GM03348 (cell line): ENCODE data around the gene STK32B.

Experiments
- DNase-seq: peaks from one replicate; pipeline ENCODE4 v3.0.0; 2012; ENCODE audit warnings: low spot score

Gene STK32B

DNA sequence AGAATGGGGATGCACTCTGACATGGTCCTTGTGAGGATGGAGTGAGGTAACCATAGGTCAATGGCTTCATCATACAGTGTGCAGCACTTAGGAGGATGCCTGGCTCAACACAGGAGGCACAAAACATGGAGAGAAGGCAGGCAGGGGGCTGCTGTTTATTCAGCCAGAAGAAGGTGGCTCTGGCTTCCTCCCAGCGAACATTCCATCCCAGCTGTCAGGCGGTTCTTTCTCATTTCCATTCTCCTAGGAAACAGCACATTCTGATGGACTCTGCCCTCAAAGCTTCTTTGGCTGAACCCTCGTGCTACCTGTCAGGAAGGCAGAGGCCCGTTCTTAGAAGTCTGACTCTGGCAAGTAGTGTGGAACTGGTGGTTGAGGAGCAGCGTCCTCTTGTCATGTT lies 18.6 kb downstream of the STK32B start:
- no peak for DNase-seq

DNA sequence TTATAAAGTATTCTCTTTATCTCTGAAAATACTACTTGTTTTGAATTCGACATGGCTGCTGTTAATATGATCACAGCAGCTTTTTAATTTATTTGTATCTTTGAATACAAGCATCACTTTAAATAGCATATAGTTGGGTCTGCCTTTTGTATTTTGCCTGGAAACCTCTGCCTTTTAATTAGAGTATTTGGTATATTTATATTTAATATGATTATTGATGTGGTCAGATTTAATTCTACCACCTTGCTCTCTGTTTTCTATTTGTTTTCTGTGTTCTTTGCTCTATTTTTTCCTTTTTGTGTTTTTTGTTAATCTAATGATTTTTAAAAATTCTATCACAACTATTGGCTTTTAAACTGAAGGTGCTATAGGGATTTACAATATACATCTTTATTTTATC lies 21.7 kb downstream of the STK32B start:
- DNase-seq = no peak

DNA sequence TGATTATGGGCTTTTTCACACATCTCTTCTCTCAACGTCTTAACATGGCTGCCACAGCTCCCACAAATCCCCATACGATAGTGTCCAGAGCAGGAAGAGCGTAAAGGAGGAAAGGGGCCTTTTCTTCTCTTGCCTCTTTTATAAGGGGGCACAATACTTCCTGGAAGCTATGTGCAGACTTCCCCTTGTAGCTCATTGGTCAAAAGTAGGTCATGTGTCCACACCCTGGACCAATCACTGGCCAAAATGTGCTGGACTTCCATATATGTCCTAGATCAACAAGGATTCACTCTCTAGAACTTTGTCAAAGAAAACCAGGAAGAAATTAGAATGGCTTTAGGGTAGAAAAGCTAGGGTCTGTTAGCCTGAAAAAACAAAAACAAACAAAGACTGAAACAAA lies 26.7 kb downstream of the STK32B start:
- DNase-seq = no peak

DNA sequence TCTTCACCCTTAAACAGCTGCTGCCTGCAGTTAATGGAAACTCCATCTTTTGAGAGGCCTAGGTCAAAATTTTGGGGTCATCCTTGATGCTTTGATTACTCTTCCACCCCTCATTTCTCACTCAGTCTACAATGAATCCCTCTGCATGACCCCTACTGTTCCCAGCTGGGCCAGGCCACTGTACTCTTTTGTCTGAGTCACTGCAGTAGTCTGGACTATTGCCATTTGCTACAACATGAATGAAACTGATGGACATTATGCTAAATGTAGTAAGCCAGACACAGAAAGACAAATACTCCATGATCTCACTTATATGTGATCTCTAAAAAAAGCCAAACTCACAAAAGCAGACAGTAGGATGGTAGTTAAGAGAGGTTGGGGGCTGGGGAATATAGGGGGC lies 28.3 kb downstream of the STK32B start:
- DNase-seq = no peak

DNA sequence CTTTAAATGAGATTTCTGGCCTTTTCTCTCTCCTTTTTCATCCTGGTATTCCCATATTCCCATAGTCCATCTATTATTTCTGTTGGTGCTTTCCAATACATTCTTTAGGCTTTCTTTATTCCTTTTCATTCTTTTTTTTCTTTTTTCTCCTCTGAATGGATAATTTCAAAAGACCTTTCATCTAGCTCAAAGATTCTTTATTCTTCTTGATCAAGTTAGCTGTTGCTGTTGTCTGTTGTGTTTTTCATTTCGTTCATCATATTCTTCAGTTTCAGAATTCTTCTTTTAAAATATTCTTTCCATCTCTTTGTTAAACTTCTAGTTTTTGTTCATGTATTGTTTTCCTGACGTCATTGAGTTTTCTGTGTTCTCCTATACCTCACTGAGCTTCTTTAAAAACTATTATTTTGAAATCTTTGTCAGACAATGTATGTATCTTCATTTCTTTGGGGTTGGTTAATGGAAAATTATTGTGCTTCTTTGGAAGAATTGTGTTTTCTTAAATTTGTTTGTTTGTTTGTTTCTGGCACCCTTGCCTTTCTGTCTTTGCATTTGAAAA lies 30.2 kb downstream of the STK32B start:
- no peak for DNase-seq

DNA sequence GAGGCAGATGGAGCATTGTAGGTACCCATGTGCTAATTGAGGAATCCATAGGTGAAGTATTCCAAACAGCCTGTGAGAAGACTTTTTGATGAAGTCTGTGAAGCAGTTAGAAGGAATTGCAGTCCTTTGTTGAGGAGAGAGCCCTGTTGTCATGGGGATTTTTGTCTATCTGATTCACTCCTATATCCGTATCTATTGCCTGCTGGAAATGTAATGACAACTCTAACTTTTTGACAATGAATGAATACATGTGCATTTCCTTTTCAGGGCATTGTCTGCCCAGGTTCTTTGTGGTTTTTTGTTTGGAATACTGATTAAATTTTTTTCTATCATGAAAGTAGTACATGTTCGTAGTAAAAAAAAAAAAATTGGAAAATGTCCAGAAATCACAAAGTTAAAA lies 31.1 kb downstream of the STK32B start:
- DNase-seq = no peak

DNA sequence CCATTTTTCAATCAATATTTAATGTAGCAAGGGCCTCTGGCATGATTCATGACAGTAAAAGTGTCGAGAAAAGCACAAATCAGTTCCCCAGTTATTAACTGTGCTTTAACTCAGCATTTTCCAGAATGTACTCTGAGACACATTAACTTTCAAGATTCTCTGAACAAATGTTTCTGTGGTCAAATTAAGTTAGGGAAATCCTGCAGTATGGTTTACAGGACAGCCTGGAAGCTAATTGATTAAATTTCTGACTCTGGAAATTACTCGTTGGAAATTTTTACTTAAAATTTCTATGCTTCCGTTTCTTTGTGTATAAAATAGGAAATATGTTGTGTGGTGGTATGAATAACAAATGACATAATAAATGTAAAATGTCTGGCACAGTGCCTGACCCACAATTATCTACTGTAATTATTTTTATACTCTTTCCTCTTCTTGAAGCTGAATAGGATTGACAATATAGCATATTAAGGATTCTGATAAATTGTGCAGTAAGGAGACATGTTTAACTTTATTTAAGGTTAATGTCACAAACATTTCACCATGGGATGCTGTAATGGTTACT lies 33.7 kb downstream of the STK32B start:
- DNase-seq = no peak

DNA sequence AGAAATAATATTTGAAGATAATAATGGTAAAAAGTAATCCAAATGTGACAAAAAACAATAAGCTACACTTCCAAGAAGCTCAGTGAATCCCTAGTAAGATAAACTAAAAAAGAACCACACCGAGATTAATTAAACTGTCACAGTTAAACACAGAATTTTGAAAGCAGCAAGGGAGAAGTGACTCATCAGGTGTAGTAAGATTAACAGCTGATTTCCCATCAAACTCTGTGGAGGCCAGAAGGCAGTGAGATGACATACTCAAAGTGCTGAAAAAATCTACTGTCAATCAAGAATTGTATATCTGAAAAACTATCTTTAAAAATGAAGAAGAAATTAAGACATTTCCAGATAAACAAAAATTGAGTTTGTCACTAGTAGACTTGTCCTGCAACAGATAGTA lies 35.3 kb downstream of the STK32B start:
- DNase-seq = no peak

DNA sequence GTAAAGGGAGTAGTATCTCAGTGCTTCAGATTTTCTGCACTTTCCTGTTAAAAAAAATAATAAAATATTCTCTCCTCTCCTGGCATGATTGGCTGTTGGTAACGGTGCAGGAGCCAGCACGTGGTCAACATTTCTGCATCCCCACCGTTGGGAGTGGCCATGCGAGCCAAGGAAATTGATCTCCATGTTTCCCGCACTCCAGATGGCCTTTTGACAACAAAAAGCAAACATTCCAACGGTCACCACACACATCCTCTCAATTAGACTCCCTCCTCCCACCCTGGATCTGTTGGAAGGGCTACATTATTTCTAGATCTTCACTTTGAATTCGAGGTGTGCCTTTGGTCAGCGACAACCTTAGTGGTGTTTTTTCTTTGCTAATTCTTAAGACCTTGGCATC lies 45.0 kb downstream of the STK32B start:
- DNase-seq = no peak

DNA sequence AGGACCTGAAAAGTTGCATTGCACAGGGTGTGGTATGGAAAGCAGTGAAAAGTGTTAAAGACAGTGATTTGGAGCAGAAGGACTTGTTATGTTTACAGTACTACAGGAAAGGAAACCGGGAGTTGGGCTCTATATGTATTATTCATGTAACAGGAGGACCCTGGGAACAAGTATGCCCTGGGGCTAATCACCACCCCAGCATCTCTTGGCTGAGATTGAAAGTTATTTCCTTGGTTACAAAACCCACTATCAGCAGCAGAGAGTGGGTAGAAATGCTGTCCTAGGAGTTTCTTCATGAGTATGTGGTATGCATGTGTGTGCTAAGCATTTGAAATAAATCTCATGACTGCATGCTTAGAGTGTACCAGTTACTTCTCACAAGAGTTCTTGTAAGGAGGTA lies 46.9 kb downstream of the STK32B start:
- no peak for DNase-seq

DNA sequence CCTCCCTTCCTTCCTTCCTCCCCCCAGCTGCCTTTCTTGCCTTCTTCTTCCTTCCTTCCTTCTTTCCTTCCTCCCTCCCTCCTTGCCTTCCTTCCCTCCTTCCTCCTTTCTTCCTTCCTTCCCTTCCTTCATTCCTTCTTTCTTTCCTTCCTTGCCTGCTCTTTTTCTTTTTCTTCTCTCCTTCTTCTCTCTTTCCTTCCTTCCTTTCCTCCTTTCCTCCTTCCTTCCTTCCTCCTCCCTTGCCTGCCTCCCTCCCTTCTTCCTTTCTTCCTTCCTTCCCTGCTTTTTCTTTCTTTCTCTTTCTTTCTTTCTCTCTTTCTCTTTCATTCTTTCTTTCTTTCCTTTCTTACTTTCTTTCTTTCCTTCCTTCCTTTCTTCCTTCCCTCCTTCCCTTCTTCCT lies 49.1 kb downstream of the STK32B start:
- no peak for DNase-seq

DNA sequence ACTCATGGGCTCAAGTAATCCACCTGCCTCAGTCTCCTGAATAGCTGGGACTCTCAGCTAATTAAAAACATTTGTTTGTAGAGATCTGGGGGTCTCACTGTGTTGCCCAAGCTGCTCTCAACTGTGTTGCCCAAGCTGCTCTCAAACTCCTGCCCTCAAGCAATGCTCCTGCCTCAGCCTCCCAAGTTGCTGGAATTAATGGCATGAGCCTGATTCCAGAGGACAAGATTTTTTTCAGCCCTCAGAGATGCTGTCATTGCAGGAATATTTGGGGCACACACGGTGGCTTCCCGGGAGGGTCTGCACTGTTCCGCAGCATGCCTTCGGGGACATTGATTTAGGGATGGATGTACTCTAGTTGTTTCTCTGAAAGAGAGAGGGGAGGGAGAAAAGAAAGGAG lies 49.7 kb downstream of the STK32B start:
- no peak for DNase-seq

DNA sequence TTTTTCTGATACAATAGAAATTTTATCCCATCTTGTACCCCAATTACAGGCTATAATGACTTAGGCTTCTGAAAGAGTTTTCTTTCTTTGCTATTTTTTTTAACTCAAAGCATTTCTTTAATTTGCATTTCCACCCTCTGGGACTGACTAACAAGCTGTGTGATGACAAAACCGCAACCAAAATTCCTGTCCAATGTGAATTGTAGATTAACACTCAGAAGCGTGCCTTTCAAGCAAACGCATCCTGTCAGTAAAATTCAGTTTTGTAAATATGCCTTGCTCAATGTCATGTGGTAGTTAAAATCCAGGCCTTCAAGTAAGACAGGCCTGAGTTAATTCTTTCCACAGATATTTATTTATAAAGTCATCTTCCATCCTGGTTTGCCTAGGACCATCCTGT lies 50.3 kb downstream of the STK32B start:
- no peak for DNase-seq

DNA sequence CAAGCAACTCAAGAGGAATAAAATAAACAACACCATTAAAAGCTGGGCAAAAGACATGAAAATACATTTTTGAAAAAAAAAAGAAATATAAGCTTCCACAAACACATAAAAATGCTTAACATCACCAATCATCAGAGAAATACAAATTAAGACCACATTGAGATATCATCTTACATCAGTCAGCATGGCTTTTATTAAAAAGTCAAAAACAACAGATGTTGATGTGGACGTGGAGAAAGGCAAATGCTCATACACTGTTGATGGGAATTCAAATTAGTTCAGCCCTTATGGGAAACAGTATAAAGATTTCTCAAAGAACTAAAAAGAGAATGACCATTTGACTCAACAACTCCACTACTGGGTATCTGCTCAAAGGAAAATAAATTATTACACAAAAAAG lies 59.6 kb downstream of the STK32B start:
- DNase-seq = no peak

DNA sequence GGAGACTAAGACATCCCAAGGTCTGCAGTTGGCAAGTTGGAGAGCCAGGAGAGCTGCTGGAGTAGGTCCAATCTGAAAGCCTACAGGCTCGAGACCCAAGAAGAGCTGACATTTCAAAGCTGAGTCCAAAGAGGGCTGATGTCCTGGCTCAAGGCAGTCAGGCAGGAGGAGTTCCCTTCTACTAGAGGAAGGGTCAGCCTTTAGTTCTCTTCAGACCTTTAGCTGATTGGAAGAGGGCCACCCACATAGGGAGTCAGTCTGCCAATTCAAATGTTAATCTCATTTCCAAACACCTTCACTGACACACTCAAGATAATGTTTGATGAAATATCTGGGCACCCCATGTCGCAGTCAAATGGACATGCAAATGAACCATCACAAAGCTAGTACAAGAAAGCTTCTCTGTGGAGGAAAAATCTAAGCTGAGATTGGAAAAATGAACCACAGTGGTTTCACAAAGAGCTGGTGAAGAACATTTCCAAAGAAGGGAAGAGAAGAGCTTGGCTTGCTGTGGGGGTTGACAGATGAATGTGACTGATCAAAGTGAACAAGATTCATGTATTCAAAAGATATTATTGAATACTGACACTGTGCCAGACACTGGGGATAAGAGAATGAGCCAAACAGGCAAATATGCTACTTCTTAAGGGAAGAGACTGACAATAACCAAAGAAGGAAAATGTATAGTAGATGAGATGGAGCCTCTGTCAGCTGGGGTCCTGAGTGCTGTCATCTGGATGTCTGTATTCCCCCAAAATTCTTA lies 61.2 kb downstream of the STK32B start:
- DNase-seq = no peak

DNA sequence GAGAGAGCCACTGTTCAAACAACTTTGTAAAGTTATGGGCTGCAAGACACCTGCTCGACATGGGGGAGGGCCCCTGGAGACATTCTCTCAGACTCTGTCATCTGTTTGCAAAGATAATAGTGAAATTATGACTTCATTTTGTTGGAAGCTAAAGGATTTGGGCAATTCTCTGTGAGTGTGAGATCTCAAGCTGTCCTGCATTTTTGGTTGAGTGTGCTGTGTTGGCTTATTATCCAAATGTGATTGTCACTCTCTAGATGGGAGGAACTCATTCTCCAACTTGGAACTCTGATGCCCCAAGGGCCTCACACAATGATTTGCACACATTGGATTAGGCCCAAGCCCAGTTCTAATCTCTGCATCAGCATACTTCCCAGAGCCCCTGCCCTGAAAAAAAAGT lies 63.7 kb downstream of the STK32B start:
- DNase-seq = peak; percentile 64

DNA sequence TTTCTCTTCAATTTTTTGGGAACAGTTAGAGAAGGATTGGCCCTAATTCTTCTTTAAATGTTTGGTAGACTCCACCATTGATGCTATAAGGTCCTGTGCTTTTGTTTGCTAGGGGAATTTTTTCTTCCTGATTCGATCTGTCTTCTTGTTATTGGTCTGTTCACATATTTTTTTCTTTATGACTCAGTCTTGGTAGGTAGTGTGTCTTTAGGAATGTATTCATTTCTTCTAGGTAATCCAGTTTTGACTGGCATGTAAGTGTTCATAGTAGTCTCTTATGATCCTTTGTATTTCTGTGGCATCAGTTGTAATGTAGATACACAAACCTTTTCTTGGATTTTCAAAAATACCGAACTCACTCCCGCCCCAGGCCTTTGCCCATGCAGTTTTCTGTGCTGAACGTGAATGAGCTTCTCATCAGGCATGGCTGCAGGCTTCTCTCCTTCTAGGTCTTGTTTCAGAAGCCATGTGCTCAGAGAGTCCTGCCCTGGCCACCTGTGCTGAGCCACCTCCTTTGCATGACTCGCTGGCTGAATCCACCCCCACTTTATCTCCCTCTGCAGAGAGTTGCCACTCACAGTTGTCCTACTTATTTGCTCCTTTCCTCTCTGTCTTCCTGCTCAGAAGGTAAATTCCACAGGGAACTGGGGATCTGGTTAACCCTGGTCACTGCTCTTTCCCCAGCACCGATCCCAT lies 67.0 kb downstream of the STK32B start:
- no peak for DNase-seq

DNA sequence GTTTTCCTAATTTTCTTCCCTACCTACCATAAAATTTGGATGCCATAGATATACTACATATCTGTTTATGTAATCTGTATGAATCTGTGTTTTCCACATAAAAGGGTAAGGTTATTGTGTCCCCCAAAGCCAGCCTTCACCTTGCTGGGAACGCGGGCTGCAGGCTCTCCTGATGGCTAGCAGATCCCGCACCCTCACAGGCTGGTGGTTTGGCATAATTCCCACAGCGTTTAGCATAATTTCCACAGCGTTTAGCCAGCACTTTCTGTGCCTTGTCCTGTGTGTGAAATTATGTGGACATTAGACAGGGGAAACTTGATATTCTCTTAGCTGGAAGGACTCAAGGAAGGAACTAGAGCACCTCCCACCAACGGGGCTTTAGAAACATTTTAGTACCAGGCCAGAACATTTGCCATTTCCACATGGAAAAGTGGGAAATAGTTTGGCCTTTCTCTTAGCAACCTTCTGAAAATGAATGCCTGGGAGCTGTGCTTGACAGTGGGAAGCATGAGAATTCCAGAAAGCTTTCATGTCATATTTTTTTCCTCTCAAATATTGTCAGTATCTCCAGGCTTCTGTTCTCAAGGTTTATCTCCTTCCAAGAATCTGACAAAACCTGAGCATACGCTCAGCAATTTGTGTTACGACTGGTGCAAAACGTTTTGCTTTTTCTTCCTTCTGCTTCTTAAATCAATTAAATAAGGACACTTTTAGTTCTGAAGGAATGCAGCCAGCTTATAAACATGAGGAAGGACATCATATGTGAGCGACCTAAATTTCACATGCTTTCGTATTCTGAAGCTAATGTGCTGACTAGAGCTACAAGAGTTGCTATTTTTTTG lies 67.9 kb downstream of the STK32B start:
- no peak for DNase-seq

DNA sequence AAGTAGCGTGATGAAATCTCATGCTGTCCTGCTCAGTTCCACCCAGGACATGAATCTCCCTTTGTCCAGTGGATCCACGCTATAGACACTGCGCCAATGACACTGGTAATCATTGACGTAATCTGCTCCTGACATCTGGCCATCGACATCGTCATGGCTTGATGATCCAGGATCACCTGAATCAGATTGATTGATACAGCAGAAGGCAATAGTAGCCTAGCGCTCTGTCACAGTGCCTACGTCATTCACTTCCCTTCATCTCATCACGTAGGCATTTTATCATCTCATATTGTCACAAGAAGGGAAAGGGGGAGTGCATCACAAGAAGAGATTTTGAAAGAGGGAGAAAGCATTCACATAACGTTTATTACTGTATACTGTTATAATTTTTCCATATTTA lies 68.8 kb downstream of the STK32B start:
- DNase-seq = no peak

DNA sequence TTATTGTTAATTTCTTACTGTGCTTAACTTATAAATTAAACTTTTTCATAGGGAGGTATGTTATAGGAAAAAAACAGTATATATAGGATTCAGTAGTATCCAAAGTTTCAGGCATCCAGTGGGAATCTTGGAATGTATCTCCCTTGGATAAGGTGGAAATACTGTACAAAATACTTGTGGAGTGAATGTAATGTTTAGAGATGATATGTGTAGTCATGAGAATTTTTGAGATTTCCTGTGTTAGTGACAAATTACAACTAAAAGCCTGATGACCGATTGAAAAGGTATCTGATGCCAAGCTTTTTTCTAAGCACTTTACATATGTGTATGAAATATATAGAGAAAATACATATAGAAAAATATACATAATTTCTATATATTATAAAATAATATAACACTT lies 69.2 kb downstream of the STK32B start:
- DNase-seq = no peak

DNA sequence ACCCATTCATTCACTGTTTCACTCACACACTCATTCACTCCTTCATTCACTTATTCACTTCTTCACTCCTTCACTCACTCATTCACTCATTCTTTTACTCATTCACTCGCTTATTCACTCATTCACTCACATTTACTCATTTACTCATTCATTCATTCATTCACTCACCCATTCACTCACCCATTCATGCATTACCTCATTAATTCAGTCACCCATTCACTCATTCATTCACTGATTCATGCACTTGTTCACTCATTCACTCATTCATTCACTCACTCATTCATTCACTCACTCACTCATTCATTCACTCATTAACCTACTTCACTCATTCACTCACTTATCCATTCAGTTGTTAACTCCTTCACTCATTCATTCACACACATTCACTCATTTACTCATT lies 70.8 kb downstream of the STK32B start:
- no peak for DNase-seq

DNA sequence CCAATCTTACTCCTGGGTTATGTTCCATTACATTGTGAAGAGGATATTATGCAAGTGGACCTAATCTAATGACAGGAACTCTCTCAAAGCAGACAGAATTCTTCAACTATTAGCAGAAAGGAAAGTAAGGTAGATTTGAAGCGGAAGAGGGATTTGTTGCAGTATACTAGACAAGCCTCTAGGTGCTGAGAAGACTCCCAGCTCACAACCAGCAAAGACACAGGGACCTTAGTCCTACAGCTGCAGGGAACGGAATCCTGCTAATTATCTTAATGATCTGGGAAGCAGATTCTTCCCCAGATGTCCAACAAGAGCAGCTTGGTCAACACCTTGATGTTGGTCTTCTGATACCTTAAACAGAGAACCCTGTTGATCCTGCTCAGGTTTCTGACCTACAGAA lies 73.6 kb downstream of the STK32B start:
- DNase-seq = no peak
